GM10266 (cell line): ENCODE results near the gene TADA1.

Experiments used
- DNase-seq: peaks from one replicate; pipeline ENCODE4 v3.0.0; 2012; ENCODE audit errors: extremely low spot score
- CTCF ChIP-seq: IDR thresholded peaks from 2 replicates; pipeline ENCODE4 v1.5.1; 2012; ENCODE audit warnings: mild to moderate bottlenecking, low read depth; ENCODE audit not compliant: control insufficient read depth, insufficient read depth; ENCODE audit errors: missing control alignments

TADA1 gene

GRCh38 chr1:166876540-166876838 is 425 bp upstream of the TADA1 start:
- no peak for TF ChIP-seq CTCF
- DNase-seq = no peak

GRCh38 chr1:166875302-166875733 is 746 bp downstream of the TADA1 start:
- no peak for DNase-seq
- no peak for TF ChIP-seq CTCF

- no peak for DNase-seq
Observed at GRCh38 chr1:166874464-166874863, 1.6 kb downstream of the TADA1 start.

GRCh38 chr1:166870584-166870983 is 5.5 kb downstream of the TADA1 start:
- TF ChIP-seq CTCF = no peak
- DNase-seq = no peak

More at GRCh38 chr1:166874464-166874863, 1.6 kb downstream of the TADA1 start:
- no peak for TF ChIP-seq CTCF

- no peak for DNase-seq
- TF ChIP-seq CTCF = no peak
Observed at GRCh38 chr1:166869318-166870099, 6.6 kb downstream of the TADA1 start.

- no peak for TF ChIP-seq CTCF
- no peak for DNase-seq
Observed at GRCh38 chr1:166868639-166869038, 7.4 kb downstream of the TADA1 start.

- TF ChIP-seq CTCF = no peak
- DNase-seq = no peak
Observed at GRCh38 chr1:166865926-166866325, 10.1 kb downstream of the TADA1 start.
